Skin epidermis (tissue), 12 donors: ENCODE measurements around the gene TAOK3.
A peak's percentile ranks its signal among the peaks of the same experiment; 100 is the strongest.

Experiments used
- H3K27ac ChIP-seq, 21 experiments: fragments of 200-600 bp; sonication (generic) in 11 of 21; one replicate each; pipeline ENCODE4 v1.5.0; 2020; ENCODE audit warnings: mild to moderate bottlenecking in 3 of 21, inconsistent platforms in 2 of 21, moderate library complexity in 2 of 21
- H3K4me3 ChIP-seq, 7 experiments: fragments of 200-600 bp; sonication (generic) in 2 of 7; one replicate each; pipeline ENCODE4 v1.5.0; 2020; ENCODE audit warnings: inconsistent platforms in 2 of 7, mild to moderate bottlenecking in 2 of 7, moderate library complexity in 1 of 7

TAOK3 gene

GRCh38 chr12:118347916-118348315 is 24.8 kb downstream of the TAOK3 start:
- Histone ChIP-seq H3K4me3 (no peak overlapping the region), H3K27ac (no peak overlapping the region)

DNA sequence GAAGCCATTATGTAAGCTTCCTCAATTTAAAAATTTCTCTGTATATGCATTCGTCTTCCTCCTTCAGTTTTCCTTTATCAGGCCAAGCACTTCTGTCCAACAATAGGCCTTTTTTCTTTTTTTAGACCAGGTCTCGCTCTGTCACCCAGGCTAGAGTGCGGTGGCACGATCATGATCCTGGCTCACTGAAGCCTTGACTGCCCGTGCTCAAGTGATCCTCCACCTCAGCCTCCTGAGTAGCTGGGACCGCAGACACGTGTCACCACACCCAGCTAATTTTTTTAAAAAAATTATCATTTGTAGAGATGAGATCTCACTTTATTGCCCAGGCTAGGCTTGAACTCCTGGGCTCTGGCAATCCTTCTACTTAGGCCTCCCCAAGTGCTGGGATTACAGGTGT is 25.8 kb downstream of the TAOK3 start:
- no peak overlapping the region for H3K27ac ChIP-seq
- no peak overlapping the region for H3K4me3 ChIP-seq

DNA sequence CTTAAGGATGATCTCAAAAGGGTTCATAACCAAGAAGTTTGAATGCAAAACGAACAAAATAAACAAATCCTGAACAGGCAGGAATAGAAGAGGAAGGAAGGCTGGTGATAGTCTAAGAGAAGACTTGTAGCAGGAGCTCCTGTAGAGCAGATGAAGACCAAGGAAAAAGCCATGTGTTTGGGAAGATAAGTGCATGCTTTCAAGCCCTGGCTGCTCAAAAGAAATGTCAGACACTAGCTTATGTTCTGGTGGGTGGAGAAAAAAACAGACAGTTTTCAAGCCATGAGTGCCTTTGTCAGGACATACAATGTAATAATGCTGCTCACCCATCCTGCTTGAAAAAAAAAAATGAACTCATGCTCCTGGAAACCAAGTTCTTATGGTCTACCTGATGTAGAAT is 27.4 kb downstream of the TAOK3 start:
- no peak overlapping the region for H3K27ac ChIP-seq
- H3K4me3 ChIP-seq: no peak overlapping the region

DNA sequence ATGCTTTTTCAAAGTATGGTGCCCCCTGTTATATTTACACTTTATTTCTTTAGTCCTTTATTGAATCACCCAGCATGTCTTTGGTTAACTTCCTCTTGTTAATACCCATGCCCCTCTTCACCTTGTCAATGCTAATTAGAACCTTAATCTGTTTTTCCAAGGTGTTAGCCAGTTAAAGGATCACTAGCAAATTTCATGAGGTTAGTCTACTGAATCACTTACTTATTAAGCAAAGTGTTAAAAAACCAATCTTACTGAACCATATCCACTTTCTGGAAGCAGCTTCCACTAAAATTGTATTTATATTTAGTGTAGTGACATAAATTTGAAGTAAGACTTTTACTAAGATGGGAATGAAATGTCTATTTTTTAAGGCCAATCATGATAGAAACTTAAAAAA is 27.9 kb downstream of the TAOK3 start:
- H3K4me3 ChIP-seq: no peak overlapping the region
- H3K27ac ChIP-seq: no peak overlapping the region

DNA sequence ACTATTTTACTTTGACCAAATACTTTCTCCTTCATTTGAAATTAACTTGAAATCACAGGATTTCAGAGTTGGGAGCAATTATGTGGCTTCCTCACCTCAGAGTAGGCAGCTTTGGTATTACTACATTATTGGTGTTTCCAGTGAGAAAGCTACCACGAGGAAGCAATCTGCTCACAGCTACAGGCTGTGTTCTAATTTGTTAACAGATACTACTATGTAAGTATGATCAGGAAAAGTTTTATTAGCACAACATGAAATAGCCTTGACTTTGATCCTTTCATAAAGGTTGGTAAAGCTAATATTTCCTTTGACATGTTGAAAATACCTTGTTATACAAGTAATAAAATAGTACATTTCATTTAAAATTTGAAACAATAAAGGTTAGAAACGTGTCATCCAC is 30.6 kb downstream of the TAOK3 start:
- H3K4me3 ChIP-seq: no peak overlapping the region
- no peak overlapping the region for H3K27ac ChIP-seq

GRCh38 chr12:118337194-118337838 is 35.4 kb downstream of the TAOK3 start:
- Histone ChIP-seq H3K27ac (no peak overlapping the region), H3K4me3 (no peak overlapping the region)

DNA sequence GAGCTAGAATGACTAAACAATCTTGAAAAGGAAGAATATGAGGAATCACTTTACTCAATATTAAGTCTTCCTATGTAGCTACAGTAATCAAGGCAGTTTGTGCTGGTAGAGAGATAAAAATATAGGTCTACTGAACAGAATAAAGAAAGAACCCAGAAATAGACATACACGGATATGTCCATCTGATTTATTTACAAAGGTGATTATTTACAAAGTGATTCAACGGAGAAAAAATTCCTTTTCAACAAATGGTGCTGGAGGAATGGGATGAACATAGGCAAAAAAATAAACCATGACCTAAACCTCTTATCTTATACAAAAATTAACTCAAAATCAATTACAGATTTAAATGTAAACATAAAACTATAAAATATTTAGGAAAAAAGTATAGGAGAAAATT is 36.6 kb downstream of the TAOK3 start:
- Histone ChIP-seq H3K27ac (no peak overlapping the region), H3K4me3 (no peak overlapping the region)

- no peak overlapping the region for H3K4me3 ChIP-seq
- peak overlapping the region in 2 of 21 experiments; percentile 3 to 9 for H3K27ac ChIP-seq
Observed at GRCh38 chr12:118334939-118335567, 37.7 kb downstream of the TAOK3 start.

DNA sequence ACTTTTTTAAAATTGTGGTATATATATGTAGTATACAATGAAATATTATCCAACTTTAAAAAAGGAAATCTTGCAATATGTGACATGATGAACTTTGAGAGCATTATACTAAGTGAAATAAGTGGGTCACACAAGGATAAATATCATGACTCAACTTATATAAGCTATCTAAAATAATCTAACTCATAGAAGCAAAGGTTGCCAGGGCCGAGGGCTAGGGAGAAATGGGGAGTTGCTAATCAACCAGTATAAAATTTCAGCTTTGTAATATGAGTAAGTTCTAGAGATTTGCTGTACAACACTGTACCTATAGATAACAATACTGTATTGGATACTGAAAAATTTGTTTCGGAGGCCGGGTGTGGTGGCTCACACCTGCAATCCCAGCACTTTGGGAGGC is 38.5 kb downstream of the TAOK3 start:
- Histone ChIP-seq H3K27ac (no peak overlapping the region), H3K4me3 (no peak overlapping the region)

GRCh38 chr12:118332511-118332910 is 40.2 kb downstream of the TAOK3 start:
- no peak overlapping the region for H3K4me3 ChIP-seq
- H3K27ac ChIP-seq: peak overlapping the region in 4 of 21 experiments; percentile 3 to 58 (median 36)

DNA sequence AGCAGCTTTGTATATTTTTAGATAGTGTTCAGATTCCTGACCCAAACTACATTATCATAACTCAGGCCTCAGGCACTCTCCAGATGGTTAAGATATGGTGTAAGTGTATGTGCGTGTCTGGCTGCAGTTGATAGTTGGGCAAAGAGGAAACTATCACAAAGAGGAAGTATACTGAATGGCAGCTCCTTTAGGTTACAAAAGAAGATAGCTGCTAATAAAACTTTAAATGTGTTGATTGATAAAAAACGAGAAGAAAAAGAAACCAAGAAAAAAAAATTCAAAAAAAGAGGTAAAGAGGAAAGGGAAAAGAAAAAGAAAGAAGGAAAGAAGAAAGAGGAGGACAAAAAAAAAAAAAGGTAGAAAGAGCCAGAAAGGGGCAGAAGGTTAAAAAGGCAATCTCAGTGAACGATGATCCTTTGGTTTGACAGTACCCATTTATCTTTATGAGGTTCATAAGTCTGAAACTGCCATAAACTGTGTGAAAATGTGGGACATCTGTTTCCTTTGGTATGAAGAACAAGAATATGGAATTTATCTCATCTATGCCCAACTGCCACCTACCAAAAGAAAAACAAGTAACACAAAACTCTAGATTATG is 42.2 kb downstream of the TAOK3 start:
- no peak overlapping the region for H3K4me3 ChIP-seq
- peak overlapping the region in 3 of 21 experiments; percentile 35 to 51 (median 50) for H3K27ac ChIP-seq

GRCh38 chr12:118328486-118329330 is 44.0 kb downstream of the TAOK3 start:
- Histone ChIP-seq H3K4me3 (no peak overlapping the region), H3K27ac (peak overlapping the region in 2 of 21 experiments; percentile 3 to 26)

- no peak overlapping the region for H3K27ac ChIP-seq
- no peak overlapping the region for H3K4me3 ChIP-seq
Observed at GRCh38 chr12:118327391-118327790, 45.3 kb downstream of the TAOK3 start.

- no peak overlapping the region for H3K27ac ChIP-seq
- H3K4me3 ChIP-seq: no peak overlapping the region
Observed at GRCh38 chr12:118326991-118327390, 45.7 kb downstream of the TAOK3 start.

GRCh38 chr12:118325081-118325480 is 47.6 kb downstream of the TAOK3 start:
- Histone ChIP-seq H3K27ac (no peak overlapping the region), H3K4me3 (no peak overlapping the region)

DNA sequence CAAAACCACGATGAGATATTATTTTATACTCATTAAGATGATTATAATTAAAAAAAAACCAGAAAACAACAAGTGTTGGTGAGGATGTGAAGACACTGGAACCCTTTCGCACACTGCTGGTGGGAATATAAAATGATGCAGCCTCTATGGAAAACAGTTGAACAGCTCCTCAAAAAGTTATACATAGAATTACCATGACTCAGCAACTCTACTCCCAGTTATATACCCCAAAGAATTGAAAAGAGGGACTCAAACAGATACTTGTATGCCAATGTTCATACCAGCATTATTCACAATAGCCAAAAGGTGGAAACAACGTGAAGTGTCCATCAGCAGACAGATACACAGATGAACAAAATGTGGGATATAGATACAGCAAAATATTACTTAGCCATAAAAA is 53.1 kb downstream of the TAOK3 start:
- Histone ChIP-seq H3K27ac (no peak overlapping the region), H3K4me3 (no peak overlapping the region)

- no peak overlapping the region for H3K4me3 ChIP-seq
- H3K27ac ChIP-seq: no peak overlapping the region
Observed at GRCh38 chr12:118318744-118319143, 54.0 kb downstream of the TAOK3 start.

- no peak overlapping the region for H3K4me3 ChIP-seq
- no peak overlapping the region for H3K27ac ChIP-seq
Observed at GRCh38 chr12:118317729-118318128, 55.0 kb downstream of the TAOK3 start.

DNA sequence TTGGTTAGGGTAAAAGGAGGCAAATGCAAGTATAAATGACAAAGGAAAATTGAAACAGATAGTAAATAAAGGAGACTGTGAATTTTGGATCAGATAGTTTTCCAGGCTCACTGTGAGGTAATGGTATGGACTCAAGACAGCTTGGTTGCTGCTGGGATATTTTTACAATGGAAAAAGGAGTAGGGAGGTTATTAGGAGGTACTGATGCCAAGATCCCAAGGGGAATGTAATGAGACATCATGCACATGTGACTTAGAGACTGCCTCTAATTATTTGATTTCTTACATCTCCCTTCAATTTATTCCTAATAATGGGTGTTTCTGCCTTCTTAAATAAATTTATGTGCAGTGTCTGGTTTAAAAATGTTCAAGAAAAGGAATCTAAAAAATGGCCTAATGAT is 56.9 kb downstream of the TAOK3 start:
- no peak overlapping the region for H3K4me3 ChIP-seq

GRCh38 chr12:118312578-118312977 is 60.1 kb downstream of the TAOK3 start:
- peak overlapping the region in 3 of 21 experiments; percentile 7 to 56 (median 34) for H3K27ac ChIP-seq

More for the DNA sequence above, 56.9 kb downstream of the TAOK3 start:
- no peak overlapping the region for H3K27ac ChIP-seq

More at GRCh38 chr12:118312578-118312977, 60.1 kb downstream of the TAOK3 start:
- H3K4me3 ChIP-seq: no peak overlapping the region
